Panc1 (cell line): ENCODE measurements around the gene ARL4A. TPM values are rescaled to one million over a fixed set of nuclear protein-coding genes. Genes with fewer than 3 reads are reported as not detected.

ENCODE experiments used
- ATAC-seq: fragments of 200-7000 bp; cut with Tn5 transposase; 2 replicates; pipeline ENCODE4 v1.9.1; 2020; ENCODE audit warnings: mild to moderate bottlenecking, moderate library complexity
- BruUV-seq: library from RNA; stranded (reverse); fragments of 400-500 nt; replicated peaks from 2 replicates; lab custom pipeline; 2021; lab: Mats Ljungman, UMichigan
- CTCF ChIA-PET: fragments of 300-600 bp; sonication (Branson Sonifier 250); formaldehyde crosslinking; loops from one replicate; lab custom pipeline; 2022; ENCODE audit warnings: antibody characterized with exemption; lab: Charles Lee
- POLR2A ChIA-PET: fragments of 300-600 bp; sonication (Branson Sonifier 250); formaldehyde crosslinking; loops from one replicate; lab custom pipeline; 2022; ENCODE audit warnings: antibody characterized with exemption; lab: Charles Lee
- DNase-seq: peaks from one replicate; pipeline ENCODE4 v3.0.0-alpha.2; 2010; ENCODE audit warnings: low read depth, low spot score
- H3K27ac ChIP-seq: 2 replicates; pipeline ENCODE4 v1.5.1; 2011; ENCODE audit warnings: mild to moderate bottlenecking, low read length, inconsistent platforms
- H3K27me3 ChIP-seq: fragments of 200-500 bp; sonication (Bioruptor generic); 2 replicates; pipeline ENCODE4 v1.6.0; 2014; ENCODE audit warnings: low read length, inconsistent platforms; ENCODE audit not compliant: control insufficient read depth, insufficient read depth
- H3K36me3 ChIP-seq: fragments of 200-500 bp; sonication (Bioruptor generic); 2 replicates; pipeline ENCODE4 v1.5.1; 2014; ENCODE audit warnings: inconsistent platforms, mild to moderate bottlenecking, low read length, moderate library complexity; ENCODE audit not compliant: control insufficient read depth, insufficient read depth
- H3K4me1 ChIP-seq: 2 replicates; pipeline ENCODE4 v1.5.1; 2011; ENCODE audit warnings: inconsistent platforms, mild to moderate bottlenecking, low read length, moderate library complexity; ENCODE audit not compliant: control insufficient read depth, insufficient read depth
- H3K4me3 ChIP-seq, 2 experiments: 2 replicates each; pipeline ENCODE4 v1.5.1; 2011 to 2012; ENCODE audit warnings: low read depth in 2 of 2, low read length in 2 of 2, mild to moderate bottlenecking in 2 of 2, inconsistent platforms in 1 of 2, moderate library complexity in 1 of 2
- H3K9me3 ChIP-seq: fragments of 200-500 bp; sonication (Bioruptor generic); 2 replicates; pipeline ENCODE4 v1.5.1; 2014; ENCODE audit warnings: low read depth, mild to moderate bottlenecking, inconsistent platforms, low read length, moderate library complexity; ENCODE audit not compliant: control insufficient read depth, insufficient read depth
- CTCF ChIP-seq: fragments of 450-650 bp; IDR thresholded peaks from 2 replicates; pipeline ENCODE4 v1.5.1; 2017; ENCODE audit warnings: mild to moderate bottlenecking
- POLR2AphosphoS5 ChIP-seq: IDR thresholded peaks from 2 replicates; pipeline ENCODE4 v1.6.1; 2012; ENCODE audit warnings: mild to moderate bottlenecking, low read depth, low read length, moderate library complexity
- REST ChIP-seq, 2 experiments: IDR thresholded peaks; 2 replicates each; pipeline ENCODE4 v1.6.1; 2011 to 2012; ENCODE audit warnings: low read depth in 2 of 2, control low read depth in 1 of 2, low read length in 1 of 2, mild to moderate bottlenecking in 1 of 2, moderate library complexity in 1 of 2; ENCODE audit not compliant: insufficient read depth in 1 of 2
- SIN3A ChIP-seq: IDR thresholded peaks from 2 replicates; pipeline ENCODE4 v1.6.1; 2012; ENCODE audit warnings: low read depth, mild to moderate bottlenecking, low read length, moderate library complexity, borderline replicate concordance; ENCODE audit not compliant: insufficient read depth
- TCF7L2 ChIP-seq: IDR thresholded peaks from 2 replicates; pipeline ENCODE4 v1.6.1; 2011; ENCODE audit warnings: mild to moderate bottlenecking, low read depth, low read length, inconsistent platforms
- in situ Hi-C: cut with HindIII; loops from 2 replicates; pipeline ENCODE4 v1.10.0; 2016; ENCODE audit warnings: low sequenced_read_pairs, low pct_unique_long_range_greater_than_20kb
- intact Hi-C: fragments of 100-400 bp; cut with micrococcal nuclease; formaldehyde crosslinking; loops from one replicate; pipeline ENCODE4 v1.10.0; 2022; ENCODE audit not compliant: unreplicated experiment
- total RNA-seq: library from RNA; stranded (reverse); gene quantifications from one replicate; pipeline ENCODE4 v1.2.1, GENCODE V29; 2021; ENCODE audit not compliant: unreplicated experiment

The ARL4A gene
- total RNA-seq, 1 experiment from 2014 or later, result 37.4 TPM

- no peaks in the 10 kb centered on the region for H3K36me3 ChIP-seq
- intact Hi-C loops, result no loop called here
- BruUV-seq, result no TSS peak
- ChIA-PET POLR2A (no interaction called here), CTCF (interaction anchor here (0.5 kb wide), 1 partner anchor 175 kb away, joined by 8 read pairs; no protein-coding TSS in a partner anchor)
- in situ Hi-C loops, result no loop called here
- H3K9me3 ChIP-seq, result no peaks in the 10 kb centered on the region
- no peak overlapping the region for H3K4me3 ChIP-seq
- TF ChIP-seq TCF7L2, result no peak
- TF ChIP-seq POLR2AphosphoS5, result no peak
- no peak for TF ChIP-seq SIN3A
- TF ChIP-seq CTCF, result no peak
- TF ChIP-seq REST (IDR thresholded peaks at IDR 0.05; ENCODE audit: insufficient read depth in 1 of 2, low read depth in 2 of 2, low read length in 1 of 2), result no peak
- ATAC-seq (no peak), DNase-seq (no peak)
- H3K27me3 ChIP-seq, result no peaks in the 10 kb centered on the region
- no peaks in the 10 kb centered on the region for H3K4me1 ChIP-seq
- no peak overlapping the region for H3K27ac ChIP-seq
These were observed 44.3 kb downstream of the ARL4A start for GRCh38 chr7:12731775-12732174.

GRCh38 chr7:12732428-12732827 is 45.0 kb downstream of the ARL4A start:
- ChIA-PET CTCF (no interaction called here), POLR2A (no interaction called here)
- no peak for DNase-seq
- H3K27ac ChIP-seq, result no peak overlapping the region
- TF ChIP-seq SIN3A, result no peak
- TF ChIP-seq POLR2AphosphoS5, result no peak
- TF ChIP-seq CTCF, result no peak
- no peak for TF ChIP-seq REST (IDR thresholded peaks at IDR 0.05; ENCODE audit: insufficient read depth in 1 of 2, low read depth in 2 of 2, low read length in 1 of 2)
- no peak for TF ChIP-seq TCF7L2
- H3K9me3 ChIP-seq, result no peaks in the 10 kb centered on the region
- in situ Hi-C loops (no loop called here), intact Hi-C loops (no loop called here)
- no peak overlapping the region for H3K4me3 ChIP-seq
- no peaks in the 10 kb centered on the region for H3K36me3 ChIP-seq
- BruUV-seq, result no TSS peak
- no peaks in the 10 kb centered on the region for H3K27me3 ChIP-seq
- ATAC-seq, result no peak
- no peaks in the 10 kb centered on the region for H3K4me1 ChIP-seq
